ENCODE results near the gene MRM1. TPM values are rescaled to one million over a fixed set of nuclear protein-coding genes. Genes with fewer than 3 reads are reported as not detected.

Gene MRM1, protein sequence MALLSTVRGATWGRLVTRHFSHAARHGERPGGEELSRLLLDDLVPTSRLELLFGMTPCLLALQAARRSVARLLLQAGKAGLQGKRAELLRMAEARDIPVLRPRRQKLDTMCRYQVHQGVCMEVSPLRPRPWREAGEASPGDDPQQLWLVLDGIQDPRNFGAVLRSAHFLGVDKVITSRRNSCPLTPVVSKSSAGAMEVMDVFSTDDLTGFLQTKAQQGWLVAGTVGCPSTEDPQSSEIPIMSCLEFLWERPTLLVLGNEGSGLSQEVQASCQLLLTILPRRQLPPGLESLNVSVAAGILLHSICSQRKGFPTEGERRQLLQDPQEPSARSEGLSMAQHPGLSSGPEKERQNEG
- total RNA-seq (2014; rRNA removed; shearing (Covaris generic)) (5.9 TPM in 2 replicates), polyA plus RNA-seq (2016; fragmentation: Nextera tagmentation; extraction: Ambion mirVana) (2.8 and 3.8 TPM in 2 replicates)

GRCh38 chr17:36601303-36602029, at the start of gene MRM1:
TSS of gene MRM1 (plus strand) at chr17:36601583. CDS start at chr17:36601811, 228 bp downstream.
- H3K36me3 ChIP-seq (ENCODE audit: low read depth) = no peaks in the 10 kb centered on the region
- H3K9me3 ChIP-seq (ENCODE audit: low read depth) = no peaks in the 10 kb centered on the region
- peak; percentile 96 for DNase-seq
- peaks cover 44% of the 10 kb centered on the region for H3K79me2 ChIP-seq (ENCODE audit: insufficient read depth)
- H3K4me2 ChIP-seq (ENCODE audit: unreplicated experiment) = peak within 1 kb of the TSS; percentile 81
- peak within 1 kb of the TSS; percentile 79 for H3K4me3 ChIP-seq
- peak within 1 kb of the TSS; percentile 90 for H3K9ac ChIP-seq
- no peaks in the 10 kb centered on the region for H3F3A ChIP-seq (ENCODE audit: insufficient read depth)
- peak within 1 kb of the TSS; percentile 73 for H3K27ac ChIP-seq
- H2AFZ ChIP-seq = peak within 1 kb of the TSS; percentile 85
- 0 to 1% methylated on average over 49 to 56 of the region's 60 CpGs for WGBS, 2 experiments (ENCODE audit: low coverage in 1 of 2, low lambda C conversion rate in 2 of 2, missing lambda C conversion rate in 2 of 2)
- peaks cover 6% of the 10 kb centered on the region; the same call in 1 of the 2 replicates for H3K4me1 ChIP-seq (ENCODE audit: insufficient read depth)
- TF ChIP-seq EZH2phosphoT487 (IDR thresholded peaks at IDR 0.05; ENCODE audit: insufficient read depth, low read depth) = no peak
- no peaks in the 10 kb centered on the region for H4K20me1 ChIP-seq (ENCODE audit: insufficient read depth)
- in situ Hi-C loops (cut with MboI) = no loop called here
- H3K9me2 ChIP-seq (ENCODE audit: insufficient read depth) = no peaks in the 10 kb centered on the region
- no peaks in the 10 kb centered on the region for H3K27me3 ChIP-seq (replicated peaks; ENCODE audit: insufficient read depth)

GRCh38 chr17:36553459-36553858, 47.9 kb upstream of the MRM1 start:
- H3K4me1 ChIP-seq (ENCODE audit: insufficient read depth) = peaks cover 11% of the 10 kb centered on the region
- TF ChIP-seq EZH2phosphoT487 (IDR thresholded peaks at IDR 0.05; ENCODE audit: insufficient read depth, low read depth) = no peak
- TF ChIP-seq EZH2 (IDR thresholded peaks at IDR 0.05; ENCODE audit: insufficient read depth, poor library complexity, severe bottlenecking) = no peak
- H3K27ac ChIP-seq = no peak overlapping the region
- no peak overlapping the region for H3K9ac ChIP-seq
- H4K20me1 ChIP-seq (ENCODE audit: insufficient read depth) = peaks cover 42% of the 10 kb centered on the region
- H3K4me2 ChIP-seq (ENCODE audit: unreplicated experiment) = no peak overlapping the region
- DNase-seq = no peak
- no peak overlapping the region for H3K4me3 ChIP-seq
- H3K9me3 ChIP-seq (ENCODE audit: low read depth) = no peaks in the 10 kb centered on the region
- peaks cover 100% of the 10 kb centered on the region for H3K79me2 ChIP-seq (ENCODE audit: insufficient read depth)
- peaks cover 15% of the 10 kb centered on the region for H3F3A ChIP-seq (ENCODE audit: insufficient read depth)
- no peaks in the 10 kb centered on the region for H3K9me2 ChIP-seq (ENCODE audit: insufficient read depth)
- in situ Hi-C loops (cut with MboI) = no loop called here
- no peak overlapping the region for H2AFZ ChIP-seq
- H3K27me3 ChIP-seq (replicated peaks; ENCODE audit: insufficient read depth) = no peaks in the 10 kb centered on the region
- H3K36me3 ChIP-seq (ENCODE audit: low read depth) = peaks cover 40% of the 10 kb centered on the region
- 85 to 90% methylated on average over 3 of the region's 3 CpGs for WGBS, 2 experiments (ENCODE audit: low coverage in 1 of 2, low lambda C conversion rate in 2 of 2, missing lambda C conversion rate in 2 of 2)

- peaks cover 11% of the 10 kb centered on the region; the same call in 1 of the 2 replicates for H3F3A ChIP-seq (ENCODE audit: insufficient read depth)
- no peaks in the 10 kb centered on the region for H3K4me1 ChIP-seq (ENCODE audit: insufficient read depth)
- H3K4me2 ChIP-seq (ENCODE audit: unreplicated experiment) = no peak overlapping the region
- H3K9me2 ChIP-seq (ENCODE audit: insufficient read depth) = no peaks in the 10 kb centered on the region
- no peak overlapping the region for H3K27ac ChIP-seq
- H4K20me1 ChIP-seq (ENCODE audit: insufficient read depth) = peaks cover 4% of the 10 kb centered on the region; the same call in 1 of the 2 replicates
- in situ Hi-C loops (cut with MboI) = no loop called here
- no peak for TF ChIP-seq EZH2phosphoT487 (IDR thresholded peaks at IDR 0.05; ENCODE audit: insufficient read depth, low read depth)
- TF ChIP-seq EZH2 (IDR thresholded peaks at IDR 0.05; ENCODE audit: insufficient read depth, poor library complexity, severe bottlenecking) = no peak
- H3K9me3 ChIP-seq (ENCODE audit: low read depth) = no peaks in the 10 kb centered on the region
- no peak overlapping the region for H2AFZ ChIP-seq
- H3K79me2 ChIP-seq (ENCODE audit: insufficient read depth) = peaks cover 100% of the 10 kb centered on the region
- peaks cover 66% of the 10 kb centered on the region for H3K36me3 ChIP-seq (ENCODE audit: low read depth)
- no peak overlapping the region for H3K4me3 ChIP-seq
- no peak for DNase-seq
- WGBS, 2 experiments (ENCODE audit: low coverage in 1 of 2, low lambda C conversion rate in 2 of 2, missing lambda C conversion rate in 2 of 2) = 96 to 98% methylated on average over 4 of the region's 4 CpGs
- H3K9ac ChIP-seq = no peak overlapping the region
- H3K27me3 ChIP-seq (replicated peaks; ENCODE audit: insufficient read depth) = no peaks in the 10 kb centered on the region
These were observed 35.3 kb upstream of the MRM1 start for GRCh38 chr17:36566081-36566480.

DNA sequence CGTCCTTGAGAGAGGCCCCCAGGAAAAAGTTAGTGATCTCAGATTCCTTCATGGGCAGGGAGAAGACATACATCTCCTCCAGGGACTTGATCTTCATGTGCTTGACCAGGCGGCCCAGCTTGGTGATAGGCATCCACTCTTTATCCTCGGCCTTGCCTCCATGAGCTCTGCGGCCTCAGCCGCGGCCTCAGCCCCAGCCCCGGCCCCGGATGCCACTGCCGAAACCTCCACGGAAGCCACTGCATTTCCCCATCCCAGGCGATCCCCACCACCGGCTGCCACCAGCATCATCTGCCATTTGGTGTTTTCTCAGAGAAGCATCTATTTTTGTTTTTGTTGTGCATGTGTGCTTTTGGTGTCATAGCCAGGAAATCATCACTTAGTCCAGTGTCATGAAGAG, 26.4 kb upstream of the MRM1 start:
- H3K27ac ChIP-seq = no peak overlapping the region
- peaks cover 13% of the 10 kb centered on the region for H3K4me1 ChIP-seq (ENCODE audit: insufficient read depth)
- TF ChIP-seq EZH2phosphoT487 (IDR thresholded peaks at IDR 0.05; ENCODE audit: insufficient read depth, low read depth) (no peak), EZH2 (IDR thresholded peaks at IDR 0.05; ENCODE audit: insufficient read depth, poor library complexity, severe bottlenecking) (no peak)
- H3K79me2 ChIP-seq (ENCODE audit: insufficient read depth) = peaks cover 95% of the 10 kb centered on the region
- H3K4me3 ChIP-seq = no peak overlapping the region
- H3K9me3 ChIP-seq (ENCODE audit: low read depth) = no peaks in the 10 kb centered on the region
- H3K4me2 ChIP-seq (ENCODE audit: unreplicated experiment) = no peak overlapping the region
- H3K9me2 ChIP-seq (ENCODE audit: insufficient read depth) = no peaks in the 10 kb centered on the region
- no peak overlapping the region for H3K9ac ChIP-seq
- H2AFZ ChIP-seq = no peak overlapping the region
- H3K36me3 ChIP-seq (ENCODE audit: low read depth) = peaks cover 60% of the 10 kb centered on the region
- H4K20me1 ChIP-seq (ENCODE audit: insufficient read depth) = peaks cover 14% of the 10 kb centered on the region; the same call in 1 of the 2 replicates
- H3K27me3 ChIP-seq (replicated peaks; ENCODE audit: insufficient read depth) = no peaks in the 10 kb centered on the region
- 86 to 89% methylated on average over 12 of the region's 12 CpGs for WGBS, 2 experiments (ENCODE audit: low coverage in 1 of 2, low lambda C conversion rate in 2 of 2, missing lambda C conversion rate in 2 of 2)
- in situ Hi-C loops (cut with MboI) = no loop called here
- peaks cover 39% of the 10 kb centered on the region for H3F3A ChIP-seq (ENCODE audit: insufficient read depth)
- no peak for DNase-seq
